Umbilical cord (tissue), 2 donors: ENCODE measurements around the gene PRKAR1B. TPM values are rescaled to one million over a fixed set of nuclear protein-coding genes. Genes with fewer than 3 reads are reported as not detected.
"Not testable (repeated sequence)": the region's sequence is repeated elsewhere in the genome, so short reads cannot be mapped to it uniquely, and the experiment has no call there.

Experiments used
- DNase-seq: peaks from one replicate; pipeline ENCODE4 v3.0.0-alpha.2; 2015; ENCODE audit warnings: low spot score
- total RNA-seq: library from RNA; depleted of rRNA; stranded (reverse); fragments of >200 nt; gene quantifications from one replicate; pipeline ENCODE4 v1.2.3, GENCODE V29; 2014; ENCODE audit warnings: low replicate concordance; ENCODE audit not compliant: insufficient read depth

PRKAR1B gene
- total RNA-seq, 1 donor from 2014 or later = 9.9 TPM

- no peak for DNase-seq
These were observed 81.5 kb downstream of the PRKAR1B start for GRCh38 chr7:645606-646005.

GRCh38 chr7:644381-645305 is 82.4 kb downstream of the PRKAR1B start:
- no peak for DNase-seq

GRCh38 chr7:641966-642365 is 85.1 kb downstream of the PRKAR1B start:
- DNase-seq = no peak

GRCh38 chr7:641269-641671 is 85.8 kb downstream of the PRKAR1B start:
- no peak for DNase-seq

- DNase-seq = no peak
These were observed 88.6 kb downstream of the PRKAR1B start for GRCh38 chr7:638256-639011.

- DNase-seq = no peak
These were observed 89.3 kb downstream of the PRKAR1B start for GRCh38 chr7:637826-638225.

- DNase-seq = no peak
These were observed 90.7 kb downstream of the PRKAR1B start for GRCh38 chr7:636396-636795.

- DNase-seq = not testable (repeated sequence)
These were observed 91.2 kb downstream of the PRKAR1B start for GRCh38 chr7:635687-636382.

- no peak for DNase-seq
These were observed 91.9 kb downstream of the PRKAR1B start for GRCh38 chr7:635227-635626.

GRCh38 chr7:633381-634018 is 93.6 kb downstream of the PRKAR1B start:
- no peak for DNase-seq

- DNase-seq = no peak
These were observed 94.3 kb downstream of the PRKAR1B start for GRCh38 chr7:632831-633210.

- DNase-seq = no peak
These were observed 94.9 kb downstream of the PRKAR1B start for GRCh38 chr7:631964-632830.

- DNase-seq = no peak
These were observed 95.8 kb downstream of the PRKAR1B start for GRCh38 chr7:631291-631711.

GRCh38 chr7:630539-630938 is 96.5 kb downstream of the PRKAR1B start:
- DNase-seq = no peak

GRCh38 chr7:630111-630511 is 97.0 kb downstream of the PRKAR1B start:
- no peak for DNase-seq

GRCh38 chr7:628826-629225 is 98.3 kb downstream of the PRKAR1B start:
- DNase-seq = no peak

- no peak for DNase-seq
These were observed 98.7 kb downstream of the PRKAR1B start for GRCh38 chr7:628402-628763.

- DNase-seq = no peak
These were observed 99.2 kb downstream of the PRKAR1B start for GRCh38 chr7:627661-628401.

GRCh38 chr7:625376-625971 is 101.6 kb downstream of the PRKAR1B start:
- no peak for DNase-seq

GRCh38 chr7:623464-623863 is 103.6 kb downstream of the PRKAR1B start:
- no peak for DNase-seq
